Activated CD8-positive, alpha-beta memory T cell treated with anti-CD3 and anti-CD28 coated beads, Interleukin-2, amount 50 U/mL, for 24 hours (primary cell): ENCODE results near the gene PRR36.
A peak's percentile ranks its signal among the peaks of the same experiment; 100 is the strongest.

Source experiments
- DNase-seq: peaks from one replicate; pipeline ENCODE4 v3.0.0-alpha.2; 2020; ENCODE audit errors: extremely low read depth

Gene PRR36

DNA sequence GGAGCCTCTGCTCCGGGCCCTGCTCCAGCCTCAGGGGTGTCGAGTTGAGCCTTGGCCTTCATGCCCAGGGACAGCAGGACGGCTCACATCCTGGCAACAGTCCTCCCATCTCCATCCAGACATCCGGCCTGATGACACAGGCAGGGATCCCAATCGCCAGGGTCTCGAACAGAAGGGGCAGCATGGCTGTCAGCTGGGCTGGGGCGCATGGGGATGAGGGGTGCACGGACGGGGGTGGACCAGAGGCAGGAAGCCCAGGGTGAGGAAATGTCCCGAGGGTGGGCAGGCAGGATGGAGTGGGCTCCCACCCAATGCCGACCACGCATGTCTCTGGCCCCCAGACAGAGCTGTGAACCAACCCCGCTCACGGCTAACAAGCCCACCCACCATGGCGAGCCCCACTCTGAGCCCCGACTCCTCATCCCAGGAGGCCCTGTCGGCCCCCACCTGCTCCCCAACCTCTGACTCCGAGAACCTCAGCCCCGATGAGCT, 28.0 kb downstream of the PRR36 start:
- no peak for DNase-seq

DNA sequence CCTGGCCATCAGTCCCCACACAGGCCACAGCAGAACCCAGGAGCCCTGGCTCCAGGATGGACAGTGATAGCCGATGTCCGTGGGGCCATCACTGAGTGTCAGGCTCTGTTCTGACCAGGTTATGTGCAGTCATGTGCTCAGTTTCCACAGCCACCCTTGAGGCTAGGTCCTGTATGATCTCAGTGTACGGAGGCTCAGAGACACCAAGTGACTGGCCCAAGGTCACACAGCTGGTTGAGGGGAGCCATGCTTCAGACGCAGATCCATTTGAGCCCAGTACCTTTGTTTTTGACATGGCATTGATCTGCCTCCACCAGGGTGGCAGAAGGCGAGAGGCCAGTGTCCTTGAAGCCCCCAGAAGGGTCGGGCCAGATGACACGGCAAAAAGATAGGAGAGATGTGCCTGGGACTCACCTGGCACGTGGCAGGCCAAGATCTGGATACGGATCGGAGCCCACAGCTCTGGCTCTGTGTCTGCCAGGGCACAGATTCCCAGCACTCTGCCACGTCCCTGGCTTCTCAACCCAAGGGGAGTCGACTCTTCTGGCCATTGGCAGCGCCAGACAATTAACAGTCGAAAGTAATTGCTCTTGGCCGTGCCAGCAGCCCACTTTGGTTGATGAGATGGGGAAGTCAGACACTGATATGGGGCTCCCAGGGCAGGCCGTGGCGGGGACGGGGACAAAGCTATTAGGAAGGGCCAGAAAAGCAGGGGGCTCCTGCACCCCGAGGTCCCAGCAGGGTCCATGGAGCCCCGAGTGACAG, 28.6 kb downstream of the PRR36 start:
- DNase-seq = no peak

DNA sequence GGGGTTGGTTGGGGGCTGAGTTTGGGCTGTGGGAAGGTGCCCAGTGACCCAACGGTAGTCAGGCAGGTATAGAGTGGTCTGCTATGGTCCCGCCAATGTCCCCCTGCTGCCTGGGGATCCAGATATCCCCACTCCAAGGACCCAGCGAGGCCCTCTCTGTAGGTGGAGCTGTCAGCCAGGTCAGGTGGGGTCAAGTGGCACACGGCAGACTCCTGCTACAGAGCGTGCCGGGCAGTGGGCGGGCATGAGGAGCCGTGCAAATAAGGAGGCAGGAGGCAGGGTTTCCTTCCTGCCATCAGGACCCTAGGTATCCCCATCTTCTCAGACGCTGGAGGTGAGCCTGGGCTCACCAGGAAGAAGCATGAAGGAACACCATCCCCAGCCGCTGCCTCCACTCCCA, 29.2 kb downstream of the PRR36 start:
- no peak for DNase-seq

DNA sequence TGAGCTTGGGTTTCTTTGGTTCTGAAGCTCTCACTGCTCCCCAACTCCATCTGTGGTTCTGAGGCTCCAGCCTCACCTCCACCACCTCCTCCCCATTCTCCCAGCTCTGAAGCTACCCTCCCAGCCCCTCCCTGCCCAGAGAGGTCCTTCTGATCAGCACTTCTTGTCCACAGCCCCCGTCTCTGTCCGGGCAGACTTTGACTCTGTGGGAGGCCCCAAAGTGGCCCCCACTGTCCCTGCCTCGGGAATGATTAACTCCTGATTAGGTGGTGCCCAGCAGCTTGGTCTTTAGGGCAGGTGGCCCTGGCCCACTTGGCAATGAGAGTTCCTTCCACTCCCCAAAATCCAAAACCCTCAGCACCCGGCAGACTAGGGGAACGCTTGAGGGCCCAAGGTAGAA, 29.8 kb downstream of the PRR36 start:
- DNase-seq = no peak

DNA sequence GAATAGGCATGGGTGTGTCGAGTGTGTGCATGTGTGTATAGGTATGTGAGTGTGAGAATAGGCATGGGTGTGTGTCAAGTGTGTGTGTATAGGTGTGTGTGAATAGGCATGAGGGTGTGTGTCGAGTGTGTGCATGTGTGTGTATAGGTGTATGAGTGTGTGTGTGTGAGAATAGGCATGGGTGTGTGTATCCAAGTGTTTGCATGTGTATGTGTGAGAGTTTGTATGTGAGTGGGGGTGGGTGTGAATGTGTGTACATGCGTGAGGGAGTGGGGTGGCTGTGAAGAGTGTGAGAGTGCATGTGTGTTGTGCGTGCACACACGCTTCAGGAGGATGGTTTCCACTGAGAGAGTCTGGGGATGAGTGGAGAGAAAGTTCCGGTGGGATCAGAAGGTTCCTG, 30.7 kb downstream of the PRR36 start:
- no peak for DNase-seq

DNA sequence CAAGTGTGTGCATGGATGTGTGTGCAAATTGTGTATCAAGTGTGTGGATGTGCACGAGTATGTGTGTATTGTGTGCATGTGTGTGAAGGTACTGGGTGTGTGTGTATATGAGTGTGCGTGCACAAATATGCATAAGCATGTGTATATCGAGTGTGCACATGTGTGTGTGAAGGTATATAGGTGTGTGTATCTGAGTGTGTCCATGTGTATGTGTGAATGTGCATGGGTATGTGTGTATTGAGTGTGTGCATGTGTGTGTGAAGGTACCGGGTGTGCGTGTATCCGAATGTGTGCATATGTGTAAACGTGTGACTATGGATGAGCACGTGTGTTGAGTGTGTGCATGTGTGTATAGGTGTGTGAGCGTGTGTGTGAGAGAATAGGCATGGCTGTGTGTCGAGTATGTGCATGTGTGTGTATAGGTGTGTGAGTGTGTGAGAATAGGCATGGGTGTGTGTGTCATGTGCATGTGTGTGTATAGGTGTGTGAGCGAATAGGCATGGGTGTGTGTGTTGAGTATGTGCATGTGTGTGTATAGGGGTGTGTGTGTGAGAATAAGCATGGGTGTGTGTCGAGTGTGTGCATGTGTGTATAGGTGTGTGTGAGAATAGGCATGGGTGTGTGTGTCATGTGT, 31.4 kb downstream of the PRR36 start:
- DNase-seq = no peak

DNA sequence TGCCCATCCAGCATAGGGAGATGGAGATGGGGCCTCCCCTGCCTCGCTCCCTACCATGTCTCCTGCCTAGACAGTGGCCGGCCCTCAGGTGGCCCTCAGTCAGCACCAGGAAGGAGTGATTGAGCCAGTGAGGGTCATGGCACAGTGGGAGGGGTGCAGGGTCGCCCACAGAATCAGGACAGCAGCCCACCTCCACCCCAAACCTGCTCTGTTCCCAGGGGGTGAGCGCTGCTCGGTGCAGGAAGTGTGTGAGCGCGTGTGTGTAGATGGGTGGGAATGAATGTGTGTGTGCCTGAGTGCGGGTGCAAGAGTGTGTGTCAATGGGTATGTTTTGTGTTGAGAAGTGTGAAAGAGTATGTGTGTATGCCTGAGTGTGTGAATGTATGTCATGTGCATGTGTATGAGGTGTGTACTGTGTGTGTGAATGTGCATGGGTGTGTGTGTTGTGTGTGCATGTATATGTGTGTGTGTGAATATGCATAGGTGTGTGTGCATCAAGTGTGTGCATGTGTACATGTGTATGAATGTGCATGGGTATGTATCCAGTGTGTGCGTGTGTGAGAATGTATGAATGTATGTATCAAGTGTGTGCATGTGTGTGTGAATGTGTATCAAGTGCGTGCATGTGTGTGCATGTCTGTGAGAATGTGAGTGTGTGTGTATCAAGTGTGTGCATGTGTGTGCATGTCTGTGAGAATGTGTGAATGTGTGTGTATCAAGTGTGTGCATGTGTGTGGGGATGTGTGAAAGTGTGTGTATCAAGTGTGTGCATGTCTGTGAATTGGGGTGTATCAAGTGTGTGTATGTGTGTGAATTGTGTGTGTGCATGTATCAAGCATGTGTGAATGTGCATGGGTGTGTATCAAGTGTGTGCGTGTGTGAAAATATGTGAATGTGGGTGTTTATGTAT, 32.2 kb downstream of the PRR36 start:
- no peak for DNase-seq

DNA sequence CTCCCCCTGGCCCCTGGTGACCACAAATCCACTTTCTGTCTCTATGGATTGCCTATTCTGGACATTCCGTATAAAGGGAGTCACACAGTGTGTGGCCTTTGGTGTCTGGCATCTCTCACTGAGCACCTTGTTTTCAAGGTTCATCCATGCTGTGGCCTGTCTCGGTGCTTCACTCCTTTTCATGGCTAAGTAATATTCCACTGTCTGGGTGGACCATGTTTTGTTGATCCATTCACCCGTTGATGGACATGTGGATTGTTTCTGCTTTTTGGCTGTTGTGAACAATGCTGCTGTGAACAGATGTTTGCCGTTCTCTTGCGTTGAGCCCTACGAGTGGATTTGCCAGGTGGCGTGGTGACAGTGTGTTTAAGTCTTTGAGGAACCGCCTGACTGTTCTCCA, 33.6 kb downstream of the PRR36 start:
- DNase-seq = no peak

DNA sequence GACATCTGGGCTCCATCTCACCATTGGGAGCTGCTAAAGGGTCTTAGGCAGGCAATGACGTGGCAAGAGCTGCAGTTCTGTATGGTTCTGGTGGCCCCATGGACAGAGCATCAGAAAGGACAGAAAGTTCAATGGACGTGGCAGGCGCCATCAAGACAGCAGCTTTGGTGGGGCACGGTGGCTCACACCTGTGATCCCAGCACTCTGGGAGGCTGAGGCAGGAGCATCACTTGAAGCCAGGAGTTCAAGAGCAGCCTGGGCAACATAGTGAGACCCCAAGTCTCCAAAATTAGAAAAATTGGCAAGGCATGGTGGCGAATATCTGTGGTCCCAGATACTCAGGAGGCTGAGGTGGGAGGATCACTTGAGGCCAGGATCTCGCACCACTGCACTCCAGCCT, 34.7 kb downstream of the PRR36 start:
- no peak for DNase-seq

DNA sequence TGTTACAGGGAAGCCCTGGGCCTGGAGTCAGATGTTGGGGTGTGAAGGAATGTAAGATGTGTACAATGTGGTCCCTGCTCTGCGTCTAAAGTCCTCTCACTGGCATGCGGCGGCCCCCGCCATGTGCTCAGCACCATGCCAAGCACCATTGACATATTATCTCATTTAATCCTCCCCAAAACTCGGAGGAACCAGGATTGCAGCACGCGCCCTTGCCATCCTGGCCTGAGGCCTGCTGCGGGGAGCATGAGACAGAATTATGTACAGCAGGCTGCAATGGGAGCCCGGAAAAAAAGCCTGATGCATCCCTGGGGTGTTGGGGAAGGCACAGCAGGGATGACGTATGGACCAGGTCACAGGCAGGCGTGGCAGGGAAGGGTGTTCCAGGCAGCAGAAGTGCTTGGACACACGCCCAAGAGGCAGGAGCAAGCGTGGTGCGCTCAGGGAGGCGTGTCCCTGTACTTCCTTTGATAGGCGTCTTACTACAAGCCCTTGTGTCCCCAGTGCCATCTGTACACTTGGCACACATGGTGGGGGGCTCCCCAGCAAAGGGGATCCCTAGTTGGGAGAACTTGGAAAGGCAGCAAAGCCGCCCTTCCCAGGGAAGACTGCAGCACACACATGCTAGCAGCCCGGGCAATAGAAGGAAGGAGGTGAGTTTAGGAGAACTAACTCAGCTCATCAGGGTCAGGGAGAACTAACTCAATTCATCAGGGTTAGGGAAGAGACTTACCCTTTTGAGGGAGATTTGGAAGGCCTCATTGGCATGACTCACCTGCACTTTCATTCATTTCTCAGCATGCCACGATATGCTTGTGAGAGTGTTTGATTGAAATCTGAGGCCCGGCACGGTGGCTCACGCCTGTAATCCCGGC, 40.7 kb downstream of the PRR36 start:
- no peak for DNase-seq

DNA sequence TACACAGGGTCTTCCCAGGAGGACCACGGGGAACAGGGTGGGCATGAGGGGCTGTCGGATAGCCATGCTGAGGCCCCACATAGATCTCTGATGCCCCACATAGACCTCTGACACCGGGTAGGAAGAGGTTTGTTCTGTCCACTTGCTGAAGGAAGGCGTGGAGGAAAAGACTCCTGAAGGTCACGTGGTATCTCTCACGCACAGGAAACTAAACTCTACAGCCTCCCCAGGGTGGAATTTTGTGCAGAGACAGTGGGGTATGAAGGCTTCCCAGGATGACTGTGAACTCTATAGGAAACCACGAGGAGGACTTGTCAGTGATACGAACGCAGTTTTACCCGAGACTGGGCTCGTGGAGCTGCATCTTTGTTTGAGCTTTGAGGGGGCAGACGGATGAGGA, 41.4 kb downstream of the PRR36 start:
- DNase-seq = no peak

DNA sequence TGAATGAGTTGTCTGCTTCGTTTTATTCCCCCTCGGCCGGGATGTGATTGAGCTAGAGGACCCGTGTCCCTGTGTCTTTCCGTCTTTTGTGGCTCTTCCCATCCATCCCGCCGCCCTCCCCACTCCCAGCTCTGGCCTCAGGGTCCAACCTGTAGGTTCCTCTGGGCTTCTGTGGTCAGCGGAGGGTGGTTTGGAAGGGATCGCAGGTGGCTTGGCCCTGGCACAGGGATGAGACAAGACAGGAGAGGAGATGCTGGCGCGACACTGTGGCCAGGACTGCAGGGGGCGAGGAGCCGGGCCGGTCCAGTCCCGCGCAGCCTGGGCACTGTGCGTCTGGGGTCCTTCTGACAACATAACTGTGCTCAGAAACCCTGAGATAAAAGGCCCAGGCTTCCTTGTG, 42.2 kb downstream of the PRR36 start:
- DNase-seq = no peak

DNA sequence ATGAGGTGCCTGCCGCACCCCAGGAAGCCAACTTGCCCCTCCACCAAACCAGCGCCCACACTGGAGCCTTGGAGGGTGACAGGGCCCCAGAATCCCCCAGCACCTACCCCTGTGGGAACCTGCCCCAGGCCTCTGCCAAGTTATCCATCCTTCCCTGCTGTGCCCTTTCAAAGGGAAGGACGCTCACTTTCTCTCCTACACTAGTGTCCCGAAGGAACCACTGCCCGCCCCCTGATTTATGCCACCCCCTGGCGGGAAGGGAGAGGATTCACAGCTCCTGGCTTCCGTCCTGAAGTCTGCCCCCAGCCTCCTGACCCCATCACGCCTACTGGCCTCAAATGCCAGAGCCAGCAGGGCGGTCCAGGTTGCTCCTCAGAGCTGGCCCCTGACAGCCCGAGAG, 42.7 kb downstream of the PRR36 start:
- no peak for DNase-seq

DNA sequence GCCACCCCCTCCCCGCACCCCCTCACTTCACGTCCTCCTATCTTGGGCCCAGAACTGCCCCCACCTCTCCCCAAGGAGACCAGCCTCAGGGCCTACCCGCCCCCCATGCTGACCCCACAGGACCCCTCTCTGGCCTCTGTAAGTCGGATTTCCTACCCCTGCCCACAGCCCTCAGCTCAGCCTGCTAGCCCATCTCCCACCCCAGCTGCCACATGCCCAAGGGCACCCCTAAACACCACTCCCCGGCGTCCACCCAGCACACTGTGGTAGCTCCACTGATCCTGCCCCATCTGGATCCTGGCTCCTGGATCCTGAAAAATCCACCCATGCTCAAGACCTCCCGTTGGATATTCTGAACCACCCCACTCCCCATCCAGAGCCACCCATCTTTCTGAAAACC, 43.4 kb downstream of the PRR36 start:
- no peak for DNase-seq

DNA sequence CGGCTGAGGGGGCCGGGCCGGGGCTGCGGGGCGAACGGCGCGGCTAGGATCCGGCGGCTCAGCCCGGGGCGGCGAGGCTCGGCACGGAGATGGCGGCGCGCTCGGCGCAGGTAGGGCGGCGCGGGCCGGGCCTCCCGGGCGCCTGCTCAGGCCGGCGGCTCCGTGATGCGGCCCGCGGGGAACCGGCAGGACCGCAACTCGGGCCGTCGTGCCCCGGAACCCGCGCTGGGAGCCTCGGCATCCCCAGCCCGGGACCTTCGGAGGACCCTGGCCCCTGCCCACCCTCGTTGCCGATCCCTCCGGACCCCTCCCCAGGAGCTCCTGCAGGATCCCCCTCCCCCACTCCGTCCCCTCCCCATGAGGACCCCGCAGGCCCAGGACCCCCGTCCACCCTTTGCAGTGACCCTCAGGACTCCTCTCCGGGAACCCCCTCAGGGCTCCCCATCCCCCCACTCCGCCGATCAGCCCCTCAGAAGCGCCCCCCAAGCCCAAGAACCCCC, 43.9 kb downstream of the PRR36 start:
- DNase-seq = no peak

DNA sequence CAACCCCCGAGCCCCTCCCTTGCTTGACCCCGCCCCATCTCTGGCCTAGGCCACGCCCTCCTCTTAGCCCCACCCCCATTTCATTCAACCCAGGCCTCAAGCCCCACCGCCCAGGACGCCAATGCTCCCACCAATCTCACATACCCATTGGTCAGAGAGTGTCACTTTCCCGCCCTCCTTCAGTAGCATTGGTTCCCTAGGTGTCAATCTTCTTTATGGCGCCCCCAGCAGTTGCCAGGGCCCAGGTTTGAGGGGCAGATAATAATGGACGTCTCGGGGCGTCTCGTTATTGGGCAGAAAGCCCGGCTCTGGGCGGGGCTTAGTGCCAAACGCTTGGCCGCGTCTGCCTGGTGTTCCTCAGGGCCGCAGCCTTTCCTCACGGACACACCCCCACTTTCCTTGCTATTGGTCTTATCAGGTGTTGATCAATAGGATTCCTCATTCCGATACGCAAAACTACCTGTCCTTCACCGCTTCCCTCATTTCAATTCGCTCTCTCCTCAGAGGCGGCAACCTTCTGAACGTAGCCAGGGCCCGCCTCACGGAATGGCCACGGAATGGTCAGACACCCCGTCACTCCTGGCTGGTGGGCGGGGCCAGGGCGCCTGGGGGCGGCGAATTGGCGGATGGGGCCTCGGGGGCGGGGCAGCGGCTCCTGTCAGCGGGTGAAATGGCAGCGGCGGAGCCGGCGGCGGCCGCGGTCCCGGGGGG, 44.5 kb downstream of the PRR36 start, which contains the start of gene EVI5L:
EVI5L (plus strand) TSS at position 658 of the 711 bp plus-strand sequence. CDS start 16,325 bp downstream, outside the sequence.
- peak; percentile 96 for DNase-seq

DNA sequence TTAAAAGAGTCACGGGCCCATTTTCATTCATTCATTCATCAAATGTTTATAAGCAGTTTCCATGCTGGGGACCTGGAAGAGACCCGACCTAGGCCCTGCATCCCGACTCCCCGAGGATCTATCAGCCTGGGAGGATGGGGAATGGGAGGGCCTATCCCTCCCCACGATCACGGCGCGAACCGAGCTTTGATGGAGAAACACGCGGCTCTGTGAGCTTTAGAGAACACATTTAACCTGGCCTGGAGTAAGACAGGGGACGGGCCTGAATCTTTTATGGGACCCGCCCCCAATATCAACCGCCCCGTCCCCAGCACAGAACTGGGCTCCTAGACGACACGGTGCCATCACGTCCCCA, 45.0 kb downstream of the PRR36 start:
- DNase-seq = no peak

DNA sequence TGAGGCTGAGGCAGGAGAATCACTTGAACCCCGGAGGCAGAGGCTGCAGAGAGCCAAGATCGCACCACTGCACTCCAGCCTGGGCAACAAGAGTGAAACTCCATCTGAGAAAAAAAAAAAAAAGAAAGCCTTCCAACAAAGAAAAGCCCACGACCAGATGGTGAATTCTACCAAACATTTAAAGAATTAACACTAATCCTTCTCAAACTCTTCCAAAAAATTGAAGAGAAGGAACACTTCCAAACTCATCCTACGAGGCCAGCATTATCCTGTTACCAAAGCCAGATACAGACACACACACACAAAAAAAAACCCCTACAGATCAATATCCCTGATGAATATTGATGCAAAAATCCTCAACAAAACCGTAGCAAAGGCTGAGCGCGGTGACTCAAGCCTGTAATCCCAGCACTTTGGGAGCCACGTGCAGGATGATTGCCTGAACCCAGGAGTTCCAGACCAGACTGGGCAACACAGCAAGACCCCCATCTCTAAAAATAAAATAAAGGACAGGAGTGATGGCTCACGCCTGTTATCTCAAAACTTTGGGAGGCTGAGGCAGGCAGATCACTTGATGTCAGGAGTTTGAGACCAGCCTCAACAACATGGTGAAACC, 50.4 kb downstream of the PRR36 start:
- DNase-seq = no peak

DNA sequence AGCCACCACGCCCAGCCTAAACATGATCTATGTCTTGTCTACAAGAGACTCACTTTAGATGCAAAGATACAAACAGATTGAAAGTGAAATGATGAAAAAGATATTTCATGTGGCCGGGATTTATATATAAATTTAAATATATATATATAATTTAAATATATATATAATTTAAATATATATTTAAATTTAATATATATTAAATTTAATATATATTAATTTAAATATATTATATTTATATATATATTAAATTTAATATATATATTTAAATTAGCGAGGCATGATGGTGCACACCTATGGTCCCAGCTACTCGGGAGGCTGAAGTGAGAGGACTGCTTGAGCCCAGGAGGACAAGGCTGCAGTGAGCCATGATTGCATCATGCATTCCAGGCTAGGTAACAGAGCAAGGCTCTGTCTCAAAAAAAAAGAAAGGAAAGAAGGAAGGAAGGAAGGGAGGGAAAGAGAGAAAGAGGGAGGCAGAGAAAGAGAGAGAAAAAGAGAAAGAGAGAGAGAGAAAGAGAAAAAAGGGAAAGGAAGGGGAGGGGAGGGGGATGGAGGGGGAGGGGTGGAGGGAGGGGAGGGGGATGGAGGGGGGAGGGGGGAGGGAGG, 51.2 kb downstream of the PRR36 start:
- no peak for DNase-seq

DNA sequence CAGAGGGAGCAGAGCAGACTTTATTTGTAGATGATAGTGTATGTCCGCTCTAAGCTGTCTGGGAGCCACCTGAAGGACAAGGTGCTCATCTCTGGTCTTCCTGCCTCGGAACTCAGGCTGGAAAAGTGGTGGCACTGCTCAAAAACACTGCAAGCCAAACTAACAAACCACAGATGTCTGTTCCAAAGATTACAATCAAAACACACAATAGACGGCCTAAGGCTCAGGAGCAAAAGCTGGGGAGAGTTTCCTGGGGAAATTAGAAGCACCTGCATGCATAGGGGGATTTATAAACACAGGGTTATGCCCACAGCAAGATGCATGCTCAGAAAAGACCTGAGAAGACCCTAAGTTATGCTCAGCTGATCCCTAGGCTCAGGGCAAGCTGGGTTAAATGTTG, 53.6 kb downstream of the PRR36 start:
- no peak for DNase-seq
